ENCODE measurements around the gene CLSTN3.

CLSTN3 gene

DNA sequence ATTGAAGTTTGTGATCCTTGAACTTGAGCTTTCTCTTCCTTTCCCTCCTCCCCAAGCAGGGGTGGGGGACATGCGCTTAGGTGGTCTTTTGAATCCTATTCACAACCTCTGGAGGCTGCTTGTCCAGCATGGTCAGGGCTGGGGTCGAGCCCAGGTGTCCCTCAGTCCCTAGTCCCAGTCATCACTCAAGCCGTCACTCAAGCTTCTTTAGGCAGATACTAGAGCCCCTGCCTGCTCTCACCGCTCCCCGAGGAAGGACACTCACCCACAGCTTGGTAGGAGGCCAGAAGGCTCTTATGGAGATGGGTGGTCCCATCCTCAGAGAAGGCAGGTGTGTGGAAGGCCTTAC lies 20.6 kb upstream of the CLSTN3 start:
- TF ChIP-seq, protein P1, sequence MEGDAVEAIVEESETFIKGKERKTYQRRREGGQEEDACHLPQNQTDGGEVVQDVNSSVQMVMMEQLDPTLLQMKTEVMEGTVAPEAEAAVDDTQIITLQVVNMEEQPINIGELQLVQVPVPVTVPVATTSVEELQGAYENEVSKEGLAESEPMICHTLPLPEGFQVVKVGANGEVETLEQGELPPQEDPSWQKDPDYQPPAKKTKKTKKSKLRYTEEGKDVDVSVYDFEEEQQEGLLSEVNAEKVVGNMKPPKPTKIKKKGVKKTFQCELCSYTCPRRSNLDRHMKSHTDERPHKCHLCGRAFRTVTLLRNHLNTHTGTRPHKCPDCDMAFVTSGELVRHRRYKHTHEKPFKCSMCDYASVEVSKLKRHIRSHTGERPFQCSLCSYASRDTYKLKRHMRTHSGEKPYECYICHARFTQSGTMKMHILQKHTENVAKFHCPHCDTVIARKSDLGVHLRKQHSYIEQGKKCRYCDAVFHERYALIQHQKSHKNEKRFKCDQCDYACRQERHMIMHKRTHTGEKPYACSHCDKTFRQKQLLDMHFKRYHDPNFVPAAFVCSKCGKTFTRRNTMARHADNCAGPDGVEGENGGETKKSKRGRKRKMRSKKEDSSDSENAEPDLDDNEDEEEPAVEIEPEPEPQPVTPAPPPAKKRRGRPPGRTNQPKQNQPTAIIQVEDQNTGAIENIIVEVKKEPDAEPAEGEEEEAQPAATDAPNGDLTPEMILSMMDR (conservative IDR thresholded peaks at IDR 0.05; ENCODE audit: control insufficient read depth, insufficient read depth, low read depth, low read length) = no peak
- DNase-seq (ENCODE audit: low read depth) = no peak
- peak overlapping the region; percentile 76 for H3K4me3 ChIP-seq (ENCODE audit: control insufficient read depth, low read depth, low read length)

DNA sequence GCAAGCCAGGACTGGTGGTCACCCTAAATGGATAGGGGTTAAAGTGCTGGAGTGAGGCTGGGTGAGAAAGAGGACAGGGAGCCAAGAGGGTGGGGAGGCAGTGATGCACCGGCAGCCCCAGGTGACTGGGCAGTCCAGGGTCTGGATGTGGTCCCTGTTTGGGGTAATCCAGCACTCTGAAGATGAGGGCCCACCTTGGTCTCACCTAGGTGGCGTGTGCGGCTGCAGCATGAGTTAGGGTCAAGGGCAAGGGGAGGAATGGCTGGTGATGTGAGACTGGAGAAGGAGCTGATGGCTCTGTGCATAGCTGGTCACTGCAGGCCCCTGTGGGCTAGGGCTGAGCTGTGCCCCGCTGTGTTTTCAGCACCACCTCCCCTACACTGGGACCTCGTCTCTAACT lies 19.5 kb upstream of the CLSTN3 start:
- H3K4me3 ChIP-seq (ENCODE audit: control insufficient read depth, low read depth, low read length) = no peak overlapping the region
- no peak for DNase-seq (ENCODE audit: low read depth)
- TF ChIP-seq, protein P1 (conservative IDR thresholded peaks at IDR 0.05; ENCODE audit: control insufficient read depth, insufficient read depth, low read depth, low read length) = no peak

DNA sequence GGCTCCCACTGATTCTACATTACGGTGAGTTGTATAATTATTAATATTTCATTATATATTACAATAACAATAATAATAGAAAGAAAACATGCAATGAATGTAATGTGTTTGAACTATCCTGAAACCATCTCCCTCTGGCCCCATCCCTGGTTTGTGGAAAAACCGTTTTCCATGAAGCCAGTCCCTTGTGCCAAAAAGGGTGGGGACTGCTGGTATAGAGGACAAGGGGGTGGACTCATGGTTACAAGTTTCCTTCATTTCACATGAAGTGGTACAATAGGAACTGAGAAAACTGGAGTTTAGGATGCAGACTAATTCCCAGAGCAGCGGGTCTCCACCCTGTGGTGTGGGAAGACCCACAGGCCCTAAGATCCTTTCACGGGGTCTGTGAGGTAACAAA lies 18.1 kb upstream of the CLSTN3 start:
- H3K4me3 ChIP-seq (ENCODE audit: control insufficient read depth, low read depth, low read length) = no peak overlapping the region
- no peak for DNase-seq (ENCODE audit: low read depth)
- TF ChIP-seq, protein P1 (conservative IDR thresholded peaks at IDR 0.05; ENCODE audit: control insufficient read depth, insufficient read depth, low read depth, low read length) = no peak

GRCh38 chr12:7113389-7113871 lies 16.7 kb upstream of the CLSTN3 start:
- TF ChIP-seq, protein P1 (conservative IDR thresholded peaks at IDR 0.05; ENCODE audit: control insufficient read depth, insufficient read depth, low read depth, low read length) = peak; percentile 80
- peak; percentile 56 for DNase-seq (ENCODE audit: low read depth)
- no peak overlapping the region for H3K4me3 ChIP-seq (ENCODE audit: control insufficient read depth, low read depth, low read length)

DNA sequence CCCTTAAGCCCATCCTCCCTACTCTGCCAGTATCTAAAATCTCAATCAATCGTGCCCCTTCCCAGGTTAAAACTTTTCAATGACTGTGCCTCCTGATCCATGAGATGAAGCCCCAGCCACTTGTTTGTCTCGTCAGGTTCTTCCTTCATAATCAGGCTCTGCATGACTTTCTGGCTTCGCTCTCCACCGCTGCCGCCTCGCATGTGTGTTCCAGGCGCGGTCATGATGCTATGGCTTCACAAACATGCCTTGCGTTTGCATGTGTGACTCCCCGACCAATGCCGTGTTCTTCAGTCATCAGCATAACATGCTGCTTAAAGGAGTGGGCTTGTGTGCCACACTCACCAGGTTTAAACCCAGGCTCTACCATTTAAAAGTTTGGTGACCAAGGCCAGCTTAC lies 16.2 kb upstream of the CLSTN3 start:
- no peak overlapping the region for H3K4me3 ChIP-seq (ENCODE audit: control insufficient read depth, low read depth, low read length)
- no peak for DNase-seq (ENCODE audit: low read depth)
- TF ChIP-seq, protein P1 (conservative IDR thresholded peaks at IDR 0.05; ENCODE audit: control insufficient read depth, insufficient read depth, low read depth, low read length) = no peak

DNA sequence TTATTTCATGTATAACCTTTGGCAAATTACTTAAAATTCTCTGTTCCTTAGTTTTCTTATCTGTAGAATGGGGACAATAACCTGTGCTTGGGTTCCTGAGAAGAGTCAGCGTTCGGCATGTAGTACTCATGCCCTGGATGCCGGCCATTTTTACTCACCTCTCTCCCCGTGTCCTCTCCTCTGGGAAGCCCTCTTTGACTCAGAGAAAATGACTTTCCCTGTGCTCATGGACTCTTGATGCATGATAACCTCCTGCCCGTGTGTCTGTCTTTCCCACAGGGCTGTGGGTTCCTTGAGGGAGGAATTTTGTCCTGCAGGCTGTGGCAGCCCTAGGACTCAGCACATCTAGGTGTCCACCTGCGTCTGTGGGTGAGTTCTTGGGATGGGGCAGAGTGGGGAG lies 15.3 kb upstream of the CLSTN3 start:
- TF ChIP-seq, protein P1 (conservative IDR thresholded peaks at IDR 0.05; ENCODE audit: control insufficient read depth, insufficient read depth, low read depth, low read length) = no peak
- no peak overlapping the region for H3K4me3 ChIP-seq (ENCODE audit: control insufficient read depth, low read depth, low read length)
- no peak for DNase-seq (ENCODE audit: low read depth)

GRCh38 chr12:7116196-7116595 lies 14.0 kb upstream of the CLSTN3 start:
- no peak for DNase-seq (ENCODE audit: low read depth)
- TF ChIP-seq, protein P1 (conservative IDR thresholded peaks at IDR 0.05; ENCODE audit: control insufficient read depth, insufficient read depth, low read depth, low read length) = no peak
- H3K4me3 ChIP-seq (ENCODE audit: control insufficient read depth, low read depth, low read length) = no peak overlapping the region

Data from fibroblast of mammary gland (primary cell).